RWPE1 (cell line): ENCODE measurements around the gene PLAU.

Experiments
- CTCF ChIA-PET: fragments of 350-600 bp; sonication (Branson Sonifier 250); formaldehyde crosslinking; extraction: SDS; loops from one replicate; lab custom pipeline; 2021; lab: Yijun Ruan, JAX
- POLR2A ChIA-PET: fragments of 400-600 bp; formaldehyde crosslinking; extraction: SDS; loops from one replicate; lab custom pipeline; 2020; ENCODE audit warnings: antibody characterized with exemption; ENCODE audit not compliant: low non-redundant PET; lab: Yijun Ruan, JAX
- DNase-seq: peaks from one replicate; pipeline ENCODE4 v3.0.0; 2012; ENCODE audit warnings: low spot score
- H3K27ac ChIP-seq: fragments of 450-650 bp; 2 replicates; pipeline ENCODE4 v1.5.1; 2017
- TF ChIP-seq, protein P1 (sequence below): fragments of 450-650 bp; conservative IDR thresholded peaks from 2 replicates; pipeline ENCODE4 v1.5.1; 2017; ENCODE audit warnings: low read depth, mild to moderate bottlenecking

The PLAU gene

DNA sequence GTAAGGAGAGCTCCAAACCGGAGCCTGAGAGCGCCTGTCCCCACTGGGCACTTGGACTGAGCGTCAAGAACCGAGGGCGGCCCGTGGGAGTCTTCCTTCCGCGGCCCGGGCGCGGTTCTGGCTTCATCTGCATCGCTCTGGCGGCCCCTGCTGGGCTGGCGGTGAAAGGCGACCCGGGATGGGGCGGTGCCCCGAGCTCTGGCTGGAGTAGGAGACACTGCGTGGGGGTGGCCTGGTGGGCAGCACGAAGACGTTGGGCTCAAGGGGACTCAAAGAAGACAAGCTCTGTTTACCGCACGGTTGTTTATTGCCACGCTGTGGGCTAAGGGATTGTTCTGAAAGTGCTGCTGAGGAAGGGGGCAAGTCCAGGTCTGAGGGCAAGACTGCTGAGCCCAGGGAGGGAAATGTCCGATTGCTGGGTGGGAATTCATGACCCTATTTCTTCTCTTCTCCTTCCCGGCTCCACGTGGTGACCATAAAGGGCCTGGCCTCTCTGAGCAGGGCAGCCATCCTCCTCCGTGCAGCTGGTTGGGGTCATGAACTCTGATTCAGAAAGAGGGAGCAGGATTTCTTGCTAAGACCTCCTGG is 29.8 kb downstream of the PLAU start:
- POLR2A ChIA-PET, result interaction anchor here (0.5 to 2.0 kb wide), 3 partner anchors 53 to 60 kb away, joined by 3 to 7 read pairs (median 3); no protein-coding TSS in a partner anchor

DNA sequence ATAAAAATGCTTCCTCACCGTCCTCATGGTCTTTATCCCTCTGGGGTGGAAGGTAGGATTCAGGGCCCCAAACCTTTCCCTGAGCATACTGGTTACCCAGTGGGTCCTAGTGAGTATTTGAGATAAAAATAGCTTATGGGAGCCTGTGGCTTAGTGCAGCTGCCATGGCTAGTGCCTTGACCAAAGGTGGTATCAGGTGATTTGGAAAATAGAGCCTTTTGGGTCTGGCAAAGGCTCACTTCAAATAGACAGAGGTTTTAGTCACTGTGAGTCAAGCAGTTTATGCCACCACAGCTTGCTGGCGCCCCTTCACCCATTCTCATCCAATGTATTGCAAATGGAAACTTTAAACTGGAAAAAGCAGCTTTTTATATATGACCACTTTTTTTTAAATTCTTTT is 30.4 kb downstream of the PLAU start:
- DNase-seq, result no peak
- H3K27ac ChIP-seq, result peak overlapping the region; percentile 73
- TF ChIP-seq, protein P1, sequence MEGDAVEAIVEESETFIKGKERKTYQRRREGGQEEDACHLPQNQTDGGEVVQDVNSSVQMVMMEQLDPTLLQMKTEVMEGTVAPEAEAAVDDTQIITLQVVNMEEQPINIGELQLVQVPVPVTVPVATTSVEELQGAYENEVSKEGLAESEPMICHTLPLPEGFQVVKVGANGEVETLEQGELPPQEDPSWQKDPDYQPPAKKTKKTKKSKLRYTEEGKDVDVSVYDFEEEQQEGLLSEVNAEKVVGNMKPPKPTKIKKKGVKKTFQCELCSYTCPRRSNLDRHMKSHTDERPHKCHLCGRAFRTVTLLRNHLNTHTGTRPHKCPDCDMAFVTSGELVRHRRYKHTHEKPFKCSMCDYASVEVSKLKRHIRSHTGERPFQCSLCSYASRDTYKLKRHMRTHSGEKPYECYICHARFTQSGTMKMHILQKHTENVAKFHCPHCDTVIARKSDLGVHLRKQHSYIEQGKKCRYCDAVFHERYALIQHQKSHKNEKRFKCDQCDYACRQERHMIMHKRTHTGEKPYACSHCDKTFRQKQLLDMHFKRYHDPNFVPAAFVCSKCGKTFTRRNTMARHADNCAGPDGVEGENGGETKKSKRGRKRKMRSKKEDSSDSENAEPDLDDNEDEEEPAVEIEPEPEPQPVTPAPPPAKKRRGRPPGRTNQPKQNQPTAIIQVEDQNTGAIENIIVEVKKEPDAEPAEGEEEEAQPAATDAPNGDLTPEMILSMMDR, result no peak
- ChIA-PET POLR2A (interaction anchor here (1.0 kb wide), 1 partner anchor 55 kb away, joined by 3 read pairs; no protein-coding TSS in a partner anchor), CTCF (interaction anchor here (0.6 to 4.2 kb wide), 32 partner anchors 7 to 657 kb away, joined by 3 to 94 read pairs (median 5); partner anchors contain the start of gene PLAU)

More for the DNA sequence above, 29.8 kb downstream of the PLAU start:
- peak overlapping the region; percentile 73 for H3K27ac ChIP-seq
- TF ChIP-seq, protein P1, result peak; percentile 93
- peak; percentile 85 for DNase-seq
- CTCF ChIA-PET, result interaction anchor here (0.5 to 4.2 kb wide), 41 partner anchors 8 to 658 kb away, joined by 3 to 94 read pairs (median 4); partner anchors contain the start of gene PLAU

DNA sequence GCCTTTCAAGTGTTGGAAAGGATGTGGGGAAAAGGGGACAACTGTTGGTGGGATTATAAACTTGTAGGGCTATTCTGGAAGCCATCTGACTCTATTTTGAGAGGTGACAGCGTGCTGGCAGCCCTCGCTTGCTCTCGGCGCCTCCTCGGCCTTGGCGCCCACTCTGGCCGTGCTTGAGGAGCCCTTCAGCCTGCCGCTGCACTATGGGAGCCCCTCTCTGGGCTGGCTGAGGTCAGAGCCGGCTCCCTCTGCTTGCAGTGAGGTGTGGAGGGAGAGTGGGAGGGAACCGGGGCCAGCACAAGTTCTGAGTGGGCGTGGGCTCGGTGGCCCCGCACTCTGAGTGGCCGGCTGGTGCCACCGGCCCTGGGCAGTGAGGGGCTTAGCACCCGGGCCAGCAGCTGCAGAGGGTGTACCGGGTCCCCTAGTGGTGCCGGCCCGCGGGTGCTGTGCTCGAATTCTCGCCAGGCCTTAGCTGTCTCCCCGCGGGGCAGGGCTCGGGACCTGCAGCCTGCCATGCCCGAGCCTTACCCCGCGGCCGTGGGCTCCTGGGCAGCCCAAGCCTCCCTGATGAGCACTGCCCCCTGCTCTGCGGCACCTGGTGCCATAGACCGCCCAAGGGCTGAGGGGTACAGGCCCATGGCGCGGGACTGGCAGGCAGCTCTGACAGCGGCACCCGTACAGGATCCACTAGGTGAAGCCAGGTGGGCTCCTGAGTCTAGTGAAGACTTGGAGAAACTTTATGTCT is 33.6 kb downstream of the PLAU start:
- TF ChIP-seq, protein P1, result no peak
- ChIA-PET CTCF (interaction anchor here (0.7 to 1.2 kb wide), 5 partner anchors 9 to 137 kb away, joined by 3 read pairs; no protein-coding TSS in a partner anchor), POLR2A (no interaction called here)
- H3K27ac ChIP-seq, result no peak overlapping the region
- no peak for DNase-seq

DNA sequence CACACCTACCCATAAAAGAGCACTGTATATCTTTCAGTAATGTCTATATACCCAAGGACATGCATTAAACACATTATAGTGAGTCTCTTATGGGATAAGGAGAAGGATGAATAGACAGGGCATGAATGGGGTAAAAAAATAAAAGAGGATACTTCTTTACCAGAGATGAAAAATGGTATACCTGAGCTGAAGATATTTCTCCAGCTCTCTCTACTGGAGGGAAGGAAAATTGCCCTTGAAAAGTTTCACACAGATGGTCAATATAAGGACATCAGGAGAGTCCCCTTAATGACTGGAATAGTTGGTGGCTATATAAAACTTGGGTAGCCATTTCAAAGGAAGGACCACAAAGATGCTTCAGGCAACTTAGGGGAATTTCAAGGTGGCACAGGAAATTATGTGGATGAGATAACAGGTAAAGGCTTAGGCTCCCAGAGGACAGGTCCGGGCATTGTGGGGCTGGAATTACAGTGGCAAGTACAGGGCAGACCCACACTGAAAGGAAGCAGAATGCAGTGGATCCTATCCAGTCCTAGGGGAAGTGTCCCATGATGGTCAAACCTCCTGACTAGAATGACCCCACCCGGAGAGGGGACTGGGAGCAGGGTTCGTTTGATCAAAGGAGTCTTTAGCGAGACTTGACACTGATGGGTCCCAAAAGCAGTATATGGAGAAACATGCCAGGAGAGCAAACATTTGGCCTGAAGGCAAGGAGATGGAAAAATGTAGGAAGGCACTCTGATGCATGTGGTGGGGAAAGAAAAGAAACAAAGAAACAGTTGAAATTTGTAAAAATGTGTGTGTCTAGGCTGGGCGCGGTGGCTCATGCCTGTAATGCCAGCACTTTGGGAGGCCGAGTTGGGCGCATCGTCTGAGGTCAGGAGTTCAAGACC is 35.6 kb downstream of the PLAU start:
- ChIA-PET POLR2A (no interaction called here), CTCF (interaction anchor here (1.0 to 1.2 kb wide), 2 partner anchors 59 to 60 kb away, joined by 3 to 4 read pairs; no protein-coding TSS in a partner anchor)
- DNase-seq, result no peak

DNA sequence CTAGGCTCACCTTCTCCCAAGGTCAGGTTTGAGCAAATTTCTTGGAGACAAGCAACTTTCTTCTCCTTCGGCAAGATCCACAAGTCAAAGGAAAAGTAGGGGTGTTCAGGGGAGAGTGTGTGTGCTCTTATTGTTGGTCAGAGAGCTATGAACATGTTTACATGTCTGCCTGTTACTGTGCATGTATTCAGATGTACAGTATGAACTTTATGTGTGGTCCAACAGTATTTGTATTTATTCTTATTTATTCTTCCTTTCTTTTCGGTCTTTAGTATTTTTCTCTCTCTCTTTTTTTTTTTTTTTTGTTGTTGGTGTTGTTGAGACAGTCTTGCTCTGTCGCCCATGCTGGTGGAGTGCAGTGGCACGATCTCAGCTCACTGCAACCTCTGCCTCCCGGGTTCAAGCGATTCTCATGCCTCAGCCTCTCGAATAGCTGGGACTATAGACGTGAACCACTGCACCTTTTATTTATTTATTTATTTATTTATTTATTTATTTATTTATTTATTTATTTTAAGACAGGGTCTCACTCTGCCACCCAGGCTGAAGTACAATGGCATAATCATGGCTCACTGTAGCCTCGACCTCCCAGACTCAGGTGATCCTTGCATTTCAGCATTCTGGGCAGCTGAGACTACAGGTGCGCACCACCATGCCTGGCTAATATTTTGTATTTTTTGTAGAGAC is 38.2 kb downstream of the PLAU start:
- DNase-seq, result no peak
- TF ChIP-seq, protein P1, result no peak
- H3K27ac ChIP-seq, result no peak overlapping the region
- ChIA-PET CTCF (interaction anchor here (1.1 kb wide), 1 partner anchor 9 kb away, joined by 5 read pairs; no protein-coding TSS in a partner anchor), POLR2A (no interaction called here)

More for the DNA sequence above, 35.6 kb downstream of the PLAU start:
- TF ChIP-seq, protein P1, result 0 out of 2 replicates have a peak, but pooled peaks have one; percentile 11
- H3K27ac ChIP-seq, result no peak overlapping the region
